ENCODE data around the gene KRT78. TPM values are rescaled to one million over a fixed set of nuclear protein-coding genes. Genes with fewer than 3 reads are reported as not detected.

KRT78 gene
- total and polyA plus RNA-seq, 9 of the 15 experiments (the other 6 are each of a cell fraction or from before 2014, with no cell fraction given): not detected

GRCh38 chr12:52878507-52879393 is 30.0 kb upstream of the KRT78 start (continued):
- TF ChIP-seq, protein P1, sequence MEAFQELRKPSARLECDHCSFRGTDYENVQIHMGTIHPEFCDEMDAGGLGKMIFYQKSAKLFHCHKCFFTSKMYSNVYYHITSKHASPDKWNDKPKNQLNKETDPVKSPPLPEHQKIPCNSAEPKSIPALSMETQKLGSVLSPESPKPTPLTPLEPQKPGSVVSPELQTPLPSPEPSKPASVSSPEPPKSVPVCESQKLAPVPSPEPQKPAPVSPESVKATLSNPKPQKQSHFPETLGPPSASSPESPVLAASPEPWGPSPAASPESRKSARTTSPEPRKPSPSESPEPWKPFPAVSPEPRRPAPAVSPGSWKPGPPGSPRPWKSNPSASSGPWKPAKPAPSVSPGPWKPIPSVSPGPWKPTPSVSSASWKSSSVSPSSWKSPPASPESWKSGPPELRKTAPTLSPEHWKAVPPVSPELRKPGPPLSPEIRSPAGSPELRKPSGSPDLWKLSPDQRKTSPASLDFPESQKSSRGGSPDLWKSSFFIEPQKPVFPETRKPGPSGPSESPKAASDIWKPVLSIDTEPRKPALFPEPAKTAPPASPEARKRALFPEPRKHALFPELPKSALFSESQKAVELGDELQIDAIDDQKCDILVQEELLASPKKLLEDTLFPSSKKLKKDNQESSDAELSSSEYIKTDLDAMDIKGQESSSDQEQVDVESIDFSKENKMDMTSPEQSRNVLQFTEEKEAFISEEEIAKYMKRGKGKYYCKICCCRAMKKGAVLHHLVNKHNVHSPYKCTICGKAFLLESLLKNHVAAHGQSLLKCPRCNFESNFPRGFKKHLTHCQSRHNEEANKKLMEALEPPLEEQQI (IDR thresholded peaks at IDR 0.05): no peak
- TF ChIP-seq SREBF1 (IDR thresholded peaks at IDR 0.05; ENCODE audit: borderline replicate concordance, low read depth, low read length): no peak
- TF ChIP-seq THAP12 (CRISPR knock-in tag; IDR thresholded peaks at IDR 0.05): 0 out of 2 replicates have a peak, but pooled peaks have one; percentile 28
- TF ChIP-seq ZNF707 (CRISPR knock-in tag; conservative IDR thresholded peaks at IDR 0.05): no peak
- no peak for TF ChIP-seq TBP (optimal IDR thresholded peaks at IDR 0.05; ENCODE audit: low read depth, low read length)
- no peak for TF ChIP-seq POLR3G (IDR thresholded peaks at IDR 0.05; ENCODE audit: extremely low read depth, insufficient read length, insufficient replicate concordance)
- no peak for TF ChIP-seq LEF1 (IDR thresholded peaks at IDR 0.05)
- no peak for TF ChIP-seq SMAD3 (CRISPR knock-in tag; conservative IDR thresholded peaks at IDR 0.05)
- TF ChIP-seq, protein P2, sequence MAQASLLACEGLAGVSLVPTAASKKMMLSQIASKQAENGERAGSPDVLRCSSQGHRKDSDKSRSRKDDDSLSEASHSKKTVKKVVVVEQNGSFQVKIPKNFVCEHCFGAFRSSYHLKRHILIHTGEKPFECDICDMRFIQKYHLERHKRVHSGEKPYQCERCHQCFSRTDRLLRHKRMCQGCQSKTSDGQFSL (CRISPR knock-in tag; IDR thresholded peaks at IDR 0.05): no peak
- TF ChIP-seq, protein P2 (tag; IDR thresholded peaks at IDR 0.05): 0 out of 4 replicates have a peak, but pooled peaks of 1 of the 2 experiments have one; percentile 9
- no peak for TF ChIP-seq KLF6 (CRISPR knock-in tag; IDR thresholded peaks at IDR 0.05; ENCODE audit: borderline replicate concordance)

All from K562 (cell line).